Stimulated activated CD8-positive, alpha-beta memory T cell treated with anti-CD3 and anti-CD28 coated beads, Interleukin-15, amount 100 ng/mL, for 24 hours (primary cell): ENCODE data around the gene PRKAR2B.
"Not testable (repeated sequence)": the region's sequence is repeated elsewhere in the genome, so short reads cannot be mapped to it uniquely, and the experiment has no call there.

ENCODE experiments used
- DNase-seq: peaks from one replicate; pipeline ENCODE4 v3.0.0-alpha.2; 2020; ENCODE audit warnings: low read depth

Gene PRKAR2B

GRCh38 chr7:107027208-107027607, 17.3 kb upstream of the PRKAR2B start:
- no peak for DNase-seq

- DNase-seq, result no peak
Measured at GRCh38 chr7:107029061-107029763, 15.3 kb upstream of the PRKAR2B start.

DNA sequence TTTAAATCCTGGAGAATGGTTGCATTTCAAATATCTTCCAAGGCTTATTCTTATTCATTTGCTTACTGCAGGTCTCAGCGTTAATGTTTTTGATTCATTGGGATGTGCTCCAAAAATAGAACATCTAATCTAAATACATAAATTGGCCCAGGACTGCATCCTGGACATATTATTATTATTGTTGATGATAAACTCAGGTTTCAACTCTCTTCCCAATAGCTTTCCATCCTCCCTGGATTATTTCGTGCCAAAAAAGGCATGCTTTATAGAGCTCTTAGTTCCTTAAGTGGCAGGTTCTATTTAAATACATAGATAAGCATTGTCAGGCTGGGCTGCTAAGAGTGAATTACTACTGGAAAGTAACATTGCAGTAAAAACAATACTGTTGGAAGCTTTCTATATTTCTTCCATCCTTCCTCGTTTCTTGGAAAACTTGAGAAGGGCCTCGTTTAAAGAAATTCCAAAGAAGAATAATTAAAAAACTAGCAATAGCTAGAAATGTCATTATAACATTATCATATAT, 14.7 kb upstream of the PRKAR2B start:
- no peak for DNase-seq

- DNase-seq, result no peak
Measured at GRCh38 chr7:107032050-107032449, 12.5 kb upstream of the PRKAR2B start.

DNA sequence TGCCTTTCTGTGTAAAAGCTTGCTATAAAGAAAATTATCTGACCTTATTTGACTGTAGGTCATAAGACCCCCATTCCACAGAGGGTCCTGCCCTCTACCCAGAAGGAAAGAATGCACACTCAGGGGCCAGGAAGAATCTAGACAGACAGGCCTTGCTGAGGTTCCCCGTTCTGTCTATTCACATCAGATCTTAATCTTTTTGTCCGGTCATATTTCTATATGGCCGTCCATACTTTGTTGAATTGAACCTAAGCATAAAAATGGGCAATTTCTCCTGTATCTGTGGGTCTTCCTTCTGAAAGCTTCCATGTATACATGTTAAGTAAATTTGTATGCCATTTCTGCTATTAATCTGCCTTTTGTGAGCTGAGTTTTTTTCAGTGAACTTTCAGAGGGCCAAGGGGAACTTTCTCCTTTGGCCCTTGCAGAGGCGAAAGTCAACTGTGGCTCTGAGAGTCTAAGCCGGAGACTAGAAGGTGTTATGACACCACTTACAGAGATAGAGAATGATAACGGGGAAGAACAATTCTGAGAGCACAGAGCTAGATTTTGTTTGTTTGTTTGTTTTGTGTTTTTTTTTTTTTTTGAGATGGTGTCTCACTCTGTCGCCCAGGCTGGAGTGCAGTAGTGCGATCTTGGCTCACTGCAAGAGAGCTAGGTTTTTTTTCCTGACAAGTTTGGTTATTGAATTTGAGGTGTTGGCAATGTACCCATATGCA, 11.6 kb upstream of the PRKAR2B start:
- no peak for DNase-seq

GRCh38 chr7:107034553-107034952, 10.0 kb upstream of the PRKAR2B start:
- DNase-seq, result no peak

GRCh38 chr7:107035446-107035845, 9.1 kb upstream of the PRKAR2B start:
- no peak for DNase-seq

DNA sequence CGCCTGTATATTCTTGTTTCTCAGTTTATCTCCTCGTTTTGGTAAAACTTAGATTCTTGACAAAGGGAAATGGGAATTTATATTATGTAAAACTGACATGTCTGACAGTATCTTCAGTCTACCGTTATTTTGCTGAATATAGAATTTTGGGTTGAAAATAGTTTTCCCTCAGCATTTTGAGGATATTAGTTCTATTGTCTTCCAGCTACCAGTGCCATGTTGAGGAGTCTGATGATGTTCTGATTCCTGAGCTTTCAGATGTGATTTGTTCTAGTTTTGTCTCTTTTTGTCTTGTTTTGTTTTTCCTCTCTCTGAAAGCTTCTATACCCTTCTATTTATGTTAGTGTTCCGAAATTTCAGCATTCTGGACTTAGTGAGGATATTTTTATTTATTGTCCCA, 8.0 kb upstream of the PRKAR2B start:
- DNase-seq, result no peak

DNA sequence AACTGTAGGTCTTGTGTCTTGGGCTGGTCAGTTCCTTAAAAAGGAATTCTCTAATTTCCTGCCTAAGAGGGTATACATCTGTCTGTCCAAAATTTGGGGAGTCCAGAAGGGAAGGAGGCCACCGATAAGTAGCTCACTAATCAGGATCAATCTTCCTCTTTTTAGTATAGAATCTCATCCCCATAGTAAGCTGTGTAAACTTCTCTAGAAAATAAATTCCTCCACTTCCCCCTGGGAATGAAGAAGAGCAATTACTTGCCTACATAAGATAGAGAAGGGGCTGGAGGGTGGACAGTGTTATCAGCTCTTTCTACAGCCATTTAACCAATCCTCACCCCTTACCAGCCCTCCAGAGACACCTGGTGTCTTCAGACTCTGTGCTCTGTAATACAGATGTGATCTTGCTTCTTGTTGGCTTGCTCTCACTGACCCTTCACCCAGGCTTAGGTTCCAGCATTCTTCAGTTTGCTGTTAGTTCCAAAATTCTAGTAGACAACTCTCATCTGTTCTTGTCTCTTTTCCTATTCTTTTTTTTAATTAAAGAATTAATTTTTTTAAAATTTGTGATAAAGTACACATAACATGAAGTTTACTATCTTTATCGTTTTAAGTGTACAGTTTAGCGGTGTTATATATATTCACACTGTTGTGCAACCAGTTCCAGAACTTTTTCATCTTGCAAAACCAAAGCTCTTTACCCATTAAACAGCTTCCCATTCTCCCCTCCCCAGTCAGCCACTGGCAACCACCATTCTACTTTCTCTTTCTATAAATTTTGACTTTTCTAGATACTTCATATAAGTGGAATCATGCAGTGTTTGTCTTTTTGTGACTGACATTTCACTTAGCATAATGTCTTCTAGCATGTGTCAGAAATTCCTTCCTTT, 6.5 kb upstream of the PRKAR2B start:
- no peak for DNase-seq

- no peak for DNase-seq
Measured at GRCh38 chr7:107039199-107039900, 5.2 kb upstream of the PRKAR2B start.

- no peak for DNase-seq
Measured at GRCh38 chr7:107041097-107041496, 3.4 kb upstream of the PRKAR2B start.

GRCh38 chr7:107041764-107042163, 2.7 kb upstream of the PRKAR2B start:
- not testable (repeated sequence) for DNase-seq

- not testable (repeated sequence) for DNase-seq
Measured at GRCh38 chr7:107042326-107042910, 2.1 kb upstream of the PRKAR2B start.

DNA sequence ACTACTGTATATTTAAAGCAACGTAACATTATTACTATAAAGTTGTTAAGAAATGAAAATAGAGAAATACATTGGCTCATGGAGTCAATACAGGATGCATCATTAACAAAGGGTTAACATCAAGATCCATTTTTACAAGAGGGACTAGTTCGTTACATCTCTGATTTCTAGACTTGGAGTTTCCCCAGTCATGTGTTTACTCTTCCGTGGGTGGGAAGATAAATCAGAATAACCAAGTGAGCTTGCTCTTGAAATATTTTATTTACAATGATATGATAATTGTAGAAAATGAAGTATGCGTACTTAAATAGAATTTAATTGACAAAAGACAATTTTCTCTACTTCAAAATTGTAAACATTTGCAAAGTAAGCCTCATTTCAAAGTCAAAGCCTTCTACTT, 1.0 kb upstream of the PRKAR2B start:
- DNase-seq, result no peak

GRCh38 chr7:107043921-107044346, 571 bp upstream of the PRKAR2B start:
- DNase-seq, result no peak

DNA sequence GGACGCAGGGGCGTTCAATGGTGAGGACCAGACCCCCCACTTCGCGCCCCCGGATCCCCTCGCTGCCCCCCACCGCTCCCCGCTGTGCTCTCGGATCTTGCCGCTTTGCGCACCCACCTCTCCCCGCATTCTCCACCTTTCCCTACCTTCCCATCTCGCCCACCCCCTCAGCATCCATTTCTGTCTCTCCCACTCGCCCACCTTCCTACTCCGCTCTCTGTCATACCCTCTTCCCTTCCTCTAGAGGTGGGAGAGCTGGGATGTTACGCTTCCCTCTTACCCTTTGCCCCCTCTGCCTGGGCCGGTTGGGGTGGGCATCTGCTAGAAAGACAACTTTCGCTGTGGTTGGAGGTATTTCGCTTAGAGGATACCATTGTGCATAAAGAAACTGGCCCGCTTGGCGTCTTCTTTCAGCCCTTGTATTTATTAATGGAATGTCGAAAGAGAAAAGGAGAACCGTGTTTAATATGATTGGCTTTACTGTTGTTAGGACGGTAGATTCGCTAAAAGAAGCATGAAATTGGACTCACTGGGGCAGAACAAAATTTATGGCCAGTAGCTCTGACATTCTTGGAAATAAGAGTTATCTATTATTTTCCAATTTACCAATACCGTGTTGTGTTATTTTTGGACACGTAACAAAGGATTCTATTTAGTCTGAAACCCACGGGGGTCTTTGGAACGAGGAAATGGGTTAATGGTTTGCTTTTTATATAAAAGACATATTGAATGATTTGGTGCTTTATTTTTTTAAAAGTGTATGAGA, 873 bp downstream of the PRKAR2B start:
- DNase-seq, result no peak

DNA sequence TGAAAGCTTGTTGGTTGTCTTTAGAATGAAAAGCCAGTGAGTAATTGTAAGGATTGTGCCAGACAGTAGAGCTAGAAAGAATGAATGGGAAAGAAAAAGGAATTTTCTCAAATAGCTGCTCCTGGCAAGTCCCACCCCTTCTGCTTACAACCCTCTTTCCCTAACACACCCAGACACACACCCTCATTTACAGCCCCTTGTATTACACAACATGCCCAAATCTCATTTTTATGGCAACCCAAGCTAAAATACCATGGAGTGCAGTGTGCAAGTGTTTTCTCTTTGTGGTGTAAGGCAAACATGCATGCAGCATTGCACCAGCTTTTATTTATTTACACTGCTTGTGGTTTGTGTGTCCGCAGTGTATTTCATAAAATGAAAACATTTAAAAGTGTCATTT, 1.5 kb downstream of the PRKAR2B start:
- no peak for DNase-seq

DNA sequence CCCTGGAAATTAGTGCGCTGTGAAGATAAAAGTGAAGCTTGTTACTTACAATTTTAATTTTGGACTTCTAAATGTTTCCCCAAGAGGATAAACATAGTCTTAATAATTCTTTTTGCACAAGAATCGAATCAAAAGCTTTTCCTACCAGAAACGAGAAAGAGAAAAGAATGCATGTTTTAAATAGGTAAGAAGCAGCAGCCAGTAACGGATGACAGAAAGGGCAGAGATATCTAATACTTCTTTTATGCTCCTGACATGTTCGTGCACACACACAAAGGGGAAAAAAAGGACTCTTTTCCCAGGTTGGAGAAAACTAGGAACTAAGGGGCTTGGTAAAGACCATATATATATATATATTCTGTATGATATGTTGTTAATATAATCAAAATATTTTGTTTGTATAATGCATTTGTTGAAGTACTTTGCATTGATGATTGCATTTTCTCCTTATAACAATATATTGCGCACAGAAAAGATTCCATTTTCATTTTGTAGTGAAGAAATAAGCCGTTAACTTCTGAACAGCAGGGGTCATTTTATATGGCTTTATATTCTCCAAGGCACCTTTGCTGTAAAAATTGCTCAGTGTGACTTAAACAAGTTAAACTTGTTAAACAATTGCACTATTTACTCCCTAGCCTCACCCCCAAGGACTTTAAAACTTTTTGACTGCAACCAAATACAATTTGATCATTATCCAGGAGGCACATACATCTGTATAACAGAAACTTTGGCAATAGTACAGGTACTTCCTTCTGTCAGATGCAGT, 2.2 kb downstream of the PRKAR2B start:
- no peak for DNase-seq

DNA sequence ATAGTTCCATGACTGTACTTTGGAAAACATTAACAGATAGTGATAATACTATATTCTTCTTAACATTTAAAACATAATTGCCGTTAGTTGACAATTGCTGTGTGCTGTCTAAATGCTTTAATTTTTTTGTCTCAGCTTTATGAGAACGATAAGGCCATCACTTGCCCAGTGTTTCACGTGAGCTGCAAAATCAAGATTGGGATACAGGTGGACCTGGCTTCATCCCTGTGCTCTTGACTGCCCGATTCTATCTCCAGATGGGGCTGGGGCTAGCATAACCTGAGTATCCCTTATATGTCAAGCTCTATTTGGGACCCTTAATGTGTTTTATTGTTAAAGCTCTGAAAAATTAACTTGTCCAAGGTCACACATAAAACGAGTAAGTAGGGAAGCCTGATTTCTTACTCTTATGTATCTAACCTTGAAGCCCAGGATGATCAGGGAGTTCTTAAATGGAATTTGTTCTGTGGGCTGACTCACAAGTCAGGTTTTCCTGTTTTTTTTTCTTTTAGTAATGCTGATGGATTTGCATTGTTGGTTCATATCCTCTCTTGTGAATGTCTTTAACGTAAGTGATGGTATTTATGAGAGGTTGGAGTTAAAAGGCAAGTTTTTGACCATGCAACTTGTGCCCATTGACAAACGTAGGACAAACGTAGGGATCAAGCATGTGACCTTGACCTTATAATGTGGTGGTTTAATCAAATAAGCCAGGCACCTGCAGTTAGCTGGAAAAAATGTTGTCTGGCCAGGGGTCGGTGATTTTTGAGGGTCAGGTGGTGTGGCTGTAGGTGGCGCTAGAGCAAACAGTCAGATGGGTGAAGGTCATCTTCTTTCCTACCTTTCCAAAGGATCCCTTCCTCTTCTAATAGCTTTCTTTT, 3.6 kb downstream of the PRKAR2B start:
- DNase-seq, result no peak
